Measurements from ENCODE around the gene LILRA5.

- TF ChIP-seq EZH2phosphoT487 (IDR thresholded peaks at IDR 0.05; ENCODE audit: borderline replicate concordance): no peak
- no peak for TF ChIP-seq CTCF (IDR thresholded peaks at IDR 0.05 in 2 of 3, conservative IDR thresholded peaks at IDR 0.05 in 1 of 3; ENCODE audit: borderline replicate concordance in 1 of 3, insufficient read depth in 1 of 3, low read depth in 2 of 3, low read length in 2 of 3)
- no peak for TF ChIP-seq SP1 (IDR thresholded peaks at IDR 0.05; ENCODE audit: low read depth)
- TF ChIP-seq CEBPB (IDR thresholded peaks at IDR 0.05; ENCODE audit: low read depth): no peak
- no peak for TF ChIP-seq SIN3A (IDR thresholded peaks at IDR 0.05; ENCODE audit: low read depth)
- TF ChIP-seq POLR2AphosphoS5 (IDR thresholded peaks at IDR 0.05; ENCODE audit: low read depth, low read length): no peak
- no peak for TF ChIP-seq ZBTB33 (IDR thresholded peaks at IDR 0.05; ENCODE audit: extremely low read depth, insufficient replicate concordance, low read length)
- no peak for TF ChIP-seq MAX (IDR thresholded peaks at IDR 0.05)
Measured at GRCh38 chr19:54319049-54319448, 6.1 kb upstream of the LILRA5 start.
